SH-SY5Y (cell line): ENCODE data around the gene LIPJ.

Experiments used
- GATA2 ChIP-seq: IDR thresholded peaks from 2 replicates; pipeline ENCODE4 v1.6.1; 2011; ENCODE audit warnings: mild to moderate bottlenecking, low read depth, low read length
- GATA3 ChIP-seq: IDR thresholded peaks from 2 replicates; pipeline ENCODE4 v1.6.1; 2011; ENCODE audit warnings: low read depth, mild to moderate bottlenecking, low read length, moderate library complexity

DNA sequence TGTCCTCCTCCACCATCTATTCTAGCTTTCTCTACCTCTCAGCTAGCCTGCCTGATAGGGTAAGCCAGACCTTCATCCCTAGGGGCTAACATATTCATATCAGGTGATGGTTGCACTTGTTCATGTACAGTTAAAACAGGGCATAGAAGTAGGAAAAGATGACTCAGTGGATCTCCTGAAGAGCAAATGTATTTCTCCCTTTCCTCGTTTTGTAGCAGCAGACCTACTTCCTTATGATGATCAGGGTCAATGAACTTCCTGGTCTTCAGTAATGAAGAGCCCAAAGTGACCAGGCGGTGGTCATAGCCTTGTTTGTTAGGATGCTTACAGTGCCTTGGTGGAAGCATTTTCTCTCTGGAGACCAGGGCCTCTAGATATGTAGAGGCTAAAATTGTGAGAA, 6.3 kb downstream of the LIPJ start:
- TF ChIP-seq GATA2 (no peak), GATA3 (no peak)
